Erythroblast (primary cell): ENCODE data around the gene C4orf51.

Experiments
- GATA1 ChIP-seq: IDR thresholded peaks from 2 replicates; pipeline ENCODE4 v1.6.1; 2011; ENCODE audit warnings: low read depth, mild to moderate bottlenecking, control low read depth, low read length, moderate library complexity
- POLR2A ChIP-seq: IDR thresholded peaks from 2 replicates; pipeline ENCODE4 v1.6.1; 2011; ENCODE audit warnings: mild to moderate bottlenecking, low read length

GRCh38 chr4:145670422-145670821 lies 9.5 kb upstream of the C4orf51 start:
- no peak for TF ChIP-seq POLR2A
- TF ChIP-seq GATA1, result no peak
